Neural cell (in vitro differentiated cells): ENCODE results near the gene APPBP2. TPM values are rescaled to one million over a fixed set of nuclear protein-coding genes. Genes with fewer than 3 reads are reported as not detected.

Experiments used
- H2AFZ ChIP-seq: fragments of 200-600, 300-800 bp; sonication (generic), shearing (Covaris generic); 2 replicates; pipeline ENCODE4 v1.6.0; 2014; ENCODE audit warnings: low read depth, mild to moderate bottlenecking, antibody characterized with exemption, low read length, moderate library complexity
- H3F3A ChIP-seq: fragments of 200-600 bp; shearing (Covaris generic); 2 replicates; pipeline ENCODE4 v1.6.1; 2016; ENCODE audit warnings: mild to moderate bottlenecking, moderate library complexity, mixed read lengths, antibody characterized with exemption, low read length; ENCODE audit not compliant: insufficient read depth, poor library complexity, severe bottlenecking
- H3K27ac ChIP-seq: fragments of 200-600, 300-800 bp; sonication (generic), shearing (Covaris generic); 2 replicates; pipeline ENCODE4 v1.5.1; 2014; ENCODE audit warnings: mild to moderate bottlenecking, low read length, moderate library complexity
- H3K27me3 ChIP-seq: fragments of 300-800, 200-600 bp; sonication (generic), shearing (Covaris generic); 2 replicates; pipeline ENCODE4 v1.6.0; 2014; ENCODE audit warnings: mild to moderate bottlenecking, low read depth, low read length, moderate library complexity; ENCODE audit not compliant: insufficient read depth
- H3K36me3 ChIP-seq: fragments of 300-800, 200-600 bp; sonication (generic), shearing (Covaris generic); 2 replicates; pipeline ENCODE4 v1.5.1; 2014; ENCODE audit warnings: mild to moderate bottlenecking, antibody characterized with exemption, low read length, moderate library complexity; ENCODE audit not compliant: insufficient read depth
- H3K4me2 ChIP-seq: fragments of 300-800, 200-600 bp; sonication (generic), shearing (Covaris generic); 2 replicates; pipeline ENCODE4 v1.6.0; 2014; ENCODE audit warnings: mild to moderate bottlenecking, low read length
- H3K4me3 ChIP-seq: fragments of 300-800, 200-600 bp; sonication (generic), shearing (Covaris generic); 2 replicates; pipeline ENCODE4 v1.5.1; 2014; ENCODE audit warnings: mild to moderate bottlenecking, low read length, moderate library complexity
- H3K79me2 ChIP-seq: fragments of 200-600 bp; shearing (Covaris generic); replicated peaks from 2 replicates; pipeline ENCODE4 v1.6.0; 2014; ENCODE audit warnings: mild to moderate bottlenecking, low read length, moderate library complexity; ENCODE audit not compliant: insufficient read depth
- H3K9ac ChIP-seq: fragments of 300-800, 200-600 bp; sonication (generic), shearing (Covaris generic); 2 replicates; pipeline ENCODE4 v1.6.1; 2016; ENCODE audit warnings: mild to moderate bottlenecking, low read length, mixed read lengths
- H3K9me2 ChIP-seq: fragments of 200-600 bp; shearing (Covaris generic); 2 replicates; pipeline ENCODE4 v1.6.1; 2016; ENCODE audit warnings: mild to moderate bottlenecking, low read length, mixed read lengths; ENCODE audit not compliant: insufficient read depth
- H3K9me3 ChIP-seq: fragments of 200-600, 300-800 bp; sonication (generic), shearing (Covaris generic); 2 replicates; pipeline ENCODE4 v1.6.1; 2016; ENCODE audit warnings: mild to moderate bottlenecking, mixed run types, low read length, moderate library complexity, mixed read lengths
- H4K20me1 ChIP-seq: fragments of 200-600 bp; shearing (Covaris generic); 2 replicates; pipeline ENCODE4 v1.6.1; 2016; ENCODE audit warnings: mild to moderate bottlenecking, mixed run types; ENCODE audit not compliant: insufficient read depth
- CTCF ChIP-seq: fragments of 450-650 bp; IDR thresholded peaks from 2 replicates; pipeline ENCODE4 v1.5.1; 2014; ENCODE audit warnings: antibody characterized with exemption, mild to moderate bottlenecking, moderate library complexity; ENCODE audit not compliant: poor library complexity, severe bottlenecking
- EP300 ChIP-seq: fragments of 450-650 bp; conservative IDR thresholded peaks from 2 replicates; pipeline ENCODE4 v1.6.1; 2014; ENCODE audit warnings: antibody characterized with exemption, mild to moderate bottlenecking, moderate library complexity; ENCODE audit not compliant: poor library complexity, severe bottlenecking
- EZH2 ChIP-seq: fragments of 200-600, 300-800 bp; shearing (Covaris generic), sonication (generic); IDR thresholded peaks from 2 replicates; pipeline ENCODE4 v1.6.1; 2014; ENCODE audit warnings: antibody characterized with exemption, low read length, borderline replicate concordance, mild to moderate bottlenecking; ENCODE audit not compliant: insufficient read depth, poor library complexity, severe bottlenecking
- MXI1 ChIP-seq: fragments of 450-650 bp; conservative IDR thresholded peaks from 2 replicates; pipeline ENCODE4 v1.6.1; 2014; ENCODE audit warnings: antibody characterized with exemption, mild to moderate bottlenecking; ENCODE audit not compliant: poor library complexity, severe bottlenecking
- POLR2AphosphoS5 ChIP-seq: IDR thresholded peaks from 2 replicates; pipeline ENCODE4 v1.6.1; 2012
- RAD21 ChIP-seq: fragments of 450-650 bp; conservative IDR thresholded peaks from 2 replicates; pipeline ENCODE4 v1.6.1; 2014; ENCODE audit warnings: antibody characterized with exemption, mild to moderate bottlenecking, moderate library complexity
- REST ChIP-seq: IDR thresholded peaks from 2 replicates; pipeline ENCODE4 v1.6.1; 2012; ENCODE audit warnings: borderline replicate concordance
- SMC3 ChIP-seq: fragments of 450-650 bp; conservative IDR thresholded peaks from 2 replicates; pipeline ENCODE4 v1.6.1; 2014; ENCODE audit warnings: antibody characterized with exemption, mild to moderate bottlenecking, moderate library complexity; ENCODE audit not compliant: poor library complexity
- TAF1 ChIP-seq: IDR thresholded peaks from 2 replicates; pipeline ENCODE4 v1.6.1; 2012; ENCODE audit warnings: low read depth
- polyA plus RNA-seq: library from polyadenylated mRNA; depleted of rRNA; stranded (reverse); fragments of >200 nt; gene quantifications from 2 replicates; pipeline ENCODE4 v1.2.3, GENCODE V29; 2014

The APPBP2 gene
- polyA plus RNA-seq, 1 donor from 2014 or later, result 40.4 TPM

GRCh38 chr17:60451071-60451470, 75.0 kb downstream of the APPBP2 start:
- Histone ChIP-seq H2AFZ (no peak overlapping the region), H3K79me2 (no peaks in the 10 kb centered on the region), H3K9me3 (no peaks in the 10 kb centered on the region), H3K4me3 (no peak overlapping the region), H3F3A (no peaks in the 10 kb centered on the region), H3K27ac (no peak overlapping the region), H3K36me3 (peaks cover 11% of the 10 kb centered on the region), H3K9ac (no peak overlapping the region), H3K4me2 (no peak overlapping the region), H3K9me2 (no peaks in the 10 kb centered on the region), H4K20me1 (no peaks in the 10 kb centered on the region), H3K27me3 (no peaks in the 10 kb centered on the region)
- no peak for TF ChIP-seq REST
- TF ChIP-seq EZH2, result no peak
- TF ChIP-seq EP300, result no peak
- TF ChIP-seq CTCF, result no peak
- no peak for TF ChIP-seq POLR2AphosphoS5
- TF ChIP-seq TAF1, result no peak
- no peak for TF ChIP-seq MXI1
- TF ChIP-seq RAD21, result no peak
- no peak for TF ChIP-seq SMC3

GRCh38 chr17:60447375-60447774, 78.7 kb downstream of the APPBP2 start:
- Histone ChIP-seq H3K4me3 (no peak overlapping the region), H3K9me2 (no peaks in the 10 kb centered on the region), H3K4me2 (no peak overlapping the region), H3K27ac (no peak overlapping the region), H3K36me3 (peaks cover 8% of the 10 kb centered on the region), H3K27me3 (no peaks in the 10 kb centered on the region), H3K9ac (no peak overlapping the region), H3K9me3 (no peaks in the 10 kb centered on the region), H4K20me1 (no peaks in the 10 kb centered on the region), H3F3A (no peaks in the 10 kb centered on the region), H2AFZ (no peak overlapping the region), H3K79me2 (no peaks in the 10 kb centered on the region)
- no peak for TF ChIP-seq SMC3
- TF ChIP-seq TAF1, result no peak
- no peak for TF ChIP-seq MXI1
- no peak for TF ChIP-seq EP300
- TF ChIP-seq POLR2AphosphoS5, result no peak
- no peak for TF ChIP-seq RAD21
- no peak for TF ChIP-seq REST
- TF ChIP-seq CTCF, result no peak
- no peak for TF ChIP-seq EZH2
